B cell (primary cell): ENCODE results near the gene CSTA. TPM values are rescaled to one million over a fixed set of nuclear protein-coding genes. Genes with fewer than 3 reads are reported as not detected.

ENCODE experiments used
- ATAC-seq: fragments of 200-7000 bp; cut with Tn5 transposase; one replicate; pipeline ENCODE4 v1.10.0; 2021; ENCODE audit warnings: low read depth, mild to moderate bottlenecking, moderate number of reproducible peaks, moderate library complexity
- CTCF ChIA-PET: fragments of 350-600 bp; sonication (Branson Sonifier 250); formaldehyde crosslinking; loops from one replicate; lab custom pipeline; 2021; ENCODE audit warnings: antibody characterized with exemption, inconsistent platforms; lab: Charles Lee
- POLR2A ChIA-PET: fragments of 350-600 bp; sonication (Branson Sonifier 250); formaldehyde crosslinking; loops from one replicate; lab custom pipeline; 2021; ENCODE audit warnings: antibody characterized with exemption; lab: Charles Lee
- DNase-seq: peaks from one replicate; pipeline ENCODE4 v3.0.0; 2013
- H2AFZ ChIP-seq: 2 replicates; pipeline ENCODE4 v1.6.1; 2012; ENCODE audit warnings: mild to moderate bottlenecking, low read depth, low read length; ENCODE audit not compliant: insufficient read depth, poor library complexity, severe bottlenecking
- H3K27ac ChIP-seq, 2 donors: 1 replicate in 1 of 2; 2 replicates in 1 of 2; pipeline ENCODE4 v1.5.1; 2012 to 2013; ENCODE audit warnings: low read length in 2 of 2, mild to moderate bottlenecking in 2 of 2, moderate library complexity in 1 of 2
- H3K27me3 ChIP-seq, 4 experiments: fragments of 200-600 bp in 1 of 4; sonication (generic) in 1 of 4; replicated peaks in 1 of 4; 1 replicate in 2 of 4; 2 replicates in 2 of 4; pipeline versions ENCODE4 v1.6.1 to v1.7.0; 2013 to 2016; ENCODE audit warnings: low read length in 3 of 4, mild to moderate bottlenecking in 2 of 4, mixed read lengths in 1 of 4, moderate library complexity in 1 of 4; ENCODE audit not compliant: insufficient read depth in 4 of 4, control insufficient read depth in 3 of 4; ENCODE audit errors: control extremely low read depth in 1 of 4
- H3K36me3 ChIP-seq, 2 experiments: replicated peaks in 1 of 2; 1 replicate in 1 of 2; 2 replicates in 1 of 2; pipeline versions ENCODE4 v1.6.1 to v1.7.1; 2013; ENCODE audit warnings: low read length in 1 of 2; ENCODE audit not compliant: insufficient read depth in 2 of 2, control insufficient read depth in 1 of 2; ENCODE audit errors: control extremely low read depth in 1 of 2, extremely low read depth in 1 of 2
- H3K4me1 ChIP-seq, 2 donors: fragments of 200-600 bp in 1 of 2; sonication (generic) in 1 of 2; 1 replicate in 1 of 2; 2 replicates in 1 of 2; pipeline versions ENCODE4 v1.5.1 to v1.6.1; 2013 to 2017; ENCODE audit warnings: low read length in 2 of 2; ENCODE audit not compliant: control insufficient read depth in 2 of 2, insufficient read depth in 2 of 2
- H3K4me2 ChIP-seq: replicated peaks from 2 replicates; pipeline ENCODE3; 2012; ENCODE audit warnings: mild to moderate bottlenecking, low read depth, low read length; ENCODE audit not compliant: poor library complexity, severe bottlenecking
- H3K4me3 ChIP-seq, 5 experiments: fragments of 200-600 bp in 1 of 5; sonication (generic) in 1 of 5; 1 replicate in 3 of 5; 2 replicates in 2 of 5; pipeline versions ENCODE4 v1.5.1 to v1.7.0; 2011 to 2016; ENCODE audit warnings: low read length in 4 of 5, mild to moderate bottlenecking in 4 of 5, low read depth in 2 of 5, control low read depth in 1 of 5, moderate library complexity in 1 of 5; ENCODE audit not compliant: insufficient read depth in 1 of 5; ENCODE audit errors: control extremely low read depth in 1 of 5, extremely low read depth in 1 of 5
- H3K79me2 ChIP-seq: fragments of 200-600 bp; sonication (generic); one replicate; pipeline ENCODE4 v1.6.0; 2016; ENCODE audit warnings: low read length; ENCODE audit not compliant: control insufficient read depth, insufficient read depth
- H3K9ac ChIP-seq: fragments of 200-600 bp; sonication (generic); 2 replicates; pipeline ENCODE4 v1.6.1; 2017; ENCODE audit warnings: mild to moderate bottlenecking, low read length, moderate library complexity
- H3K9me3 ChIP-seq, 3 donors: one replicate each; pipeline versions ENCODE4 v1.6.1 to v1.7.1; 2013; ENCODE audit warnings: low read length in 2 of 3; ENCODE audit not compliant: control insufficient read depth in 2 of 3, insufficient read depth in 1 of 3; ENCODE audit errors: control extremely low read depth in 1 of 3
- H4K20me1 ChIP-seq: 2 replicates; pipeline ENCODE4 v1.6.0; 2012; ENCODE audit warnings: mild to moderate bottlenecking, low read length; ENCODE audit not compliant: insufficient read depth, control insufficient read depth, poor library complexity, severe bottlenecking
- H3K27ac Mint-ChIP-seq: one replicate; pipeline ENCODE4 v1.8.0; 2021; ENCODE audit warnings: mixed read lengths
- H3K27me3 Mint-ChIP-seq: one replicate; pipeline ENCODE4 v1.8.0; 2021; ENCODE audit warnings: mixed read lengths
- H3K4me1 Mint-ChIP-seq: one replicate; pipeline ENCODE4 v1.8.0; 2021; ENCODE audit warnings: mixed read lengths
- H3K4me3 Mint-ChIP-seq: one replicate; pipeline ENCODE4 v1.8.0; 2021; ENCODE audit warnings: mixed read lengths
- H3K9me3 Mint-ChIP-seq: one replicate; pipeline ENCODE4 v1.8.0; 2022; ENCODE audit warnings: mixed read lengths; ENCODE audit not compliant: insufficient read depth
- EZH2 ChIP-seq: IDR thresholded peaks from 2 replicates; pipeline ENCODE4 v1.6.1; 2012; ENCODE audit warnings: borderline replicate concordance, low read depth, mild to moderate bottlenecking, moderate library complexity, low read length; ENCODE audit not compliant: insufficient read depth, poor library complexity, severe bottlenecking
- WGBS: methylation state at CpG from one replicate; pipeline ENCODE4 v1.1.5; 2013; ENCODE audit warnings: missing lambda C conversion rate; ENCODE audit not compliant: insufficient coverage; 5-methylcytosine and 5-hydroxymethylcytosine counted together
- intact Hi-C: fragments of 100-400 bp; cut with micrococcal nuclease; formaldehyde crosslinking; loops from one replicate; pipeline ENCODE4 v1.10.0; 2022
- polyA plus RNA-seq: library from polyadenylated mRNA; depleted of rRNA; stranded (reverse); fragments of >200 nt; gene quantifications from 2 replicates; pipeline ENCODE4 v1.2.3, GENCODE V29; 2012
- total RNA-seq, 2 donors: library from RNA; stranded (reverse); fragments of 120-200 nt in 1 of 2; gene quantifications; 1 replicate in 1 of 2; 2 replicates in 1 of 2; pipeline versions ENCODE4 v1.2.3 to v1.2.4, GENCODE V29; 2013 to 2022
- TF ChIP-seq, protein P1 (sequence below): fragments of 200-600 bp; IDR thresholded peaks from one replicate; pipeline ENCODE4 v1.8.0; 2022; ENCODE audit warnings: antibody characterized with exemption, mild to moderate bottlenecking

The CSTA gene
- total and polyA plus RNA-seq, 2 donors (not counting 1 experiment from before 2014, with no cell fraction given), result 1.3 TPM; not detected in 1

DNA sequence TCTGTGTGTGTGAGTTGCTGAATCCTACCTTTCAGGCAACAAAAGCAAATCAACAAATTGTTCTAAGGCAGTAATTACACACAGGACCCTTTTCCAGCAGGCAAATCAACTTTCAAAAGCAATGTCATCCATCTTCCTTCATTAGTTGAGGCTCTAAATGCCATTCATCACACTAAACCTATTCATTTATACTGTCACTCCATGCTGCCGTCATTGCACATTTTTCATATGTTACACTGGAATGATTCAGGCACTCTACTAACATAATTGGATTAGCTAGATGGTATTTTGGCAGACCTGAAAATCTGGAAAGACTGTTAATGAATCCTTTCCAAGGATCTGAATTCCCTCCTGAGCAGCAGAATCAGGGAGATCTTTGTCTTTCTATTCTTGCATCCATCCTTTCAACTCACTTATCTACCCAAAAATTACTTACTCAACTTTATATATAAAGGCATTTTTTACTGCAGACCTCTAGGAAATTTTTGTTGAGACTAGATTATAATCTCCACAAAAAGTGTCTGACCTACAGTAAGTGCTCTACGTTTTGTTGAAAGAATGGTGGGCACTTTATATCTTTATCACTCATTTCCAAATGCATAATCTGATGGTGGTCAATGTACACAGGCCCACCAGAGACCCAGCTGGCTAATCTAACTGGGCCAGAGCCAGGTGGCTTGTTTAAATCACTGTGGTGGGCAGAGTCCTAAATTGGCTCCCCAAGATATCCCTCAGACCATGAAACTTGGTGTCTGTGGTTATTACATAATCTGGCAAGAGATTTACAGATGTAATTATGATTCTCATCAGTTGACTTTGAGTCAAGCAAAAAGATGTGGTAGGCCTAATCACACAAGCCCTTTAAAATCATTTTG lies 33.0 kb downstream of the CSTA start:
- ATAC-seq, result no peak

DNA sequence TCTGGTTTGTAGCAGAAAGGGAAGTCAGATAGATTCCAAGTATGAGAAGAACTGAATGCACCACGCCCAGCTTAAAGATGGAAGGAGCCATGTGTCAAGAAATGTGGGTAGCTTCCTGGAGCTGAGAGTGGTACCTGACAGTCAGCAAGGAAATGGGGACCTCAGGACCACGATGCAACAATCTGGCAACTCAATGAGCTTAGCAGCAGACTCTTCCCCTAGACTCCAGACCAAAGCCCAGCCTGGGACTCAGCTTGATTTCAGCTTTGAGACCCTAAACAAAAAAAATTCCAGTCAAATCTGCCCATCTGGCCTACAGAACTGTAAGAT lies 33.6 kb downstream of the CSTA start:
- H3K27me3 Mint-ChIP-seq, result no peaks in the 10 kb centered on the region
- no peak for DNase-seq
- H3K4me2 ChIP-seq, result no peak overlapping the region
- no peaks in the 10 kb centered on the region for H3K9me3 ChIP-seq
- no peaks in the 10 kb centered on the region for H3K4me1 ChIP-seq
- peaks cover 0 to 8% of the 10 kb centered on the region in 2 experiments for H3K36me3 ChIP-seq
- H4K20me1 ChIP-seq, result no peaks in the 10 kb centered on the region
- no peak for ATAC-seq
- no peak overlapping the region for H3K9ac ChIP-seq
- H3K27ac ChIP-seq, result no peak overlapping the region
- H3K9me3 Mint-ChIP-seq, result no peaks in the 10 kb centered on the region
- ChIA-PET CTCF (no interaction called here), POLR2A (no interaction called here)
- H2AFZ ChIP-seq, result no peak overlapping the region
- H3K4me3 Mint-ChIP-seq, result no peak overlapping the region
- no peaks in the 10 kb centered on the region for H3K4me1 Mint-ChIP-seq
- intact Hi-C loops, result no loop called here
- no peak for TF ChIP-seq EZH2
- TF ChIP-seq, protein P1, sequence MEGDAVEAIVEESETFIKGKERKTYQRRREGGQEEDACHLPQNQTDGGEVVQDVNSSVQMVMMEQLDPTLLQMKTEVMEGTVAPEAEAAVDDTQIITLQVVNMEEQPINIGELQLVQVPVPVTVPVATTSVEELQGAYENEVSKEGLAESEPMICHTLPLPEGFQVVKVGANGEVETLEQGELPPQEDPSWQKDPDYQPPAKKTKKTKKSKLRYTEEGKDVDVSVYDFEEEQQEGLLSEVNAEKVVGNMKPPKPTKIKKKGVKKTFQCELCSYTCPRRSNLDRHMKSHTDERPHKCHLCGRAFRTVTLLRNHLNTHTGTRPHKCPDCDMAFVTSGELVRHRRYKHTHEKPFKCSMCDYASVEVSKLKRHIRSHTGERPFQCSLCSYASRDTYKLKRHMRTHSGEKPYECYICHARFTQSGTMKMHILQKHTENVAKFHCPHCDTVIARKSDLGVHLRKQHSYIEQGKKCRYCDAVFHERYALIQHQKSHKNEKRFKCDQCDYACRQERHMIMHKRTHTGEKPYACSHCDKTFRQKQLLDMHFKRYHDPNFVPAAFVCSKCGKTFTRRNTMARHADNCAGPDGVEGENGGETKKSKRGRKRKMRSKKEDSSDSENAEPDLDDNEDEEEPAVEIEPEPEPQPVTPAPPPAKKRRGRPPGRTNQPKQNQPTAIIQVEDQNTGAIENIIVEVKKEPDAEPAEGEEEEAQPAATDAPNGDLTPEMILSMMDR, result no peak
- no peaks in the 10 kb centered on the region for H3K79me2 ChIP-seq
- no peak overlapping the region for H3K27ac Mint-ChIP-seq
- 93% methylated on average over 2 of the region's 2 CpGs for WGBS
- no peaks in the 10 kb centered on the region for H3K27me3 ChIP-seq
- H3K4me3 ChIP-seq, result no peak overlapping the region

More for the DNA sequence above, 33.0 kb downstream of the CSTA start:
- ChIA-PET CTCF (no interaction called here), POLR2A (interaction anchor here (0.5 kb wide), 1 partner anchor 811 kb away, joined by 4 read pairs; no protein-coding TSS in a partner anchor)
- no peak overlapping the region for H2AFZ ChIP-seq
- H3K9me3 Mint-ChIP-seq, result no peaks in the 10 kb centered on the region
- H3K79me2 ChIP-seq, result no peaks in the 10 kb centered on the region
- H3K27ac ChIP-seq, result no peak overlapping the region
- TF ChIP-seq, protein P1, result no peak
- TF ChIP-seq EZH2, result no peak
- no CpG with 5 or more reads among the region's 2 CpGs for WGBS
- H3K9me3 ChIP-seq, result no peaks in the 10 kb centered on the region
- H4K20me1 ChIP-seq, result no peaks in the 10 kb centered on the region
- no peaks in the 10 kb centered on the region for H3K4me1 Mint-ChIP-seq
- no peak overlapping the region for H3K4me3 ChIP-seq
- H3K4me3 Mint-ChIP-seq, result no peak overlapping the region
- intact Hi-C loops, result no loop called here
- H3K27ac Mint-ChIP-seq, result no peak overlapping the region
- peaks cover 0 to 1% of the 10 kb centered on the region in 2 experiments for H3K36me3 ChIP-seq
- H3K4me2 ChIP-seq, result no peak overlapping the region
- no peak for DNase-seq
- no peaks in the 10 kb centered on the region for H3K4me1 ChIP-seq
- H3K9ac ChIP-seq, result no peak overlapping the region
- H3K27me3 ChIP-seq, result no peaks in the 10 kb centered on the region
- H3K27me3 Mint-ChIP-seq, result no peaks in the 10 kb centered on the region
